ENCODE data around the gene PDE5A. TPM values are rescaled to one million over a fixed set of nuclear protein-coding genes. Genes with fewer than 3 reads are reported as not detected.

Gene PDE5A
- total RNA-seq, 1 donor from 2014 or later = 58.0 TPM

DNA sequence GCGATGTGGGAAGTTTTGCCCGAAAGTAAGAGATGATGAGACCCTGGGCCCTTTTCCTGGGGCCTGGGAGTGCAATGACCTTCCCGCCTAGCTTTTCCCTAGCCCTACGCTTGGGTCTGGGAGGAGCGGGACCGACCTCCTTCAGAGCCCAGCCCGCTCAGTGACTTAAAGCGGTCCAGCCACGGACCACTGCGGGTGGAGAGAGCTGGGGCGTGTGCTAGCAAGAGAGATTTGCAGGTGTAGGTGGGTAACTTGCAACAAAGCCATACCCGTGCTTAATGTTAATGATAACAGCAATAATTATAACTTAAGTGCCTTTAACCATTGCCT is 503 bp upstream of the PDE5A start:
- Histone ChIP-seq H3K4me1 (peaks cover 4% of the 10 kb centered on the region), H3K36me3 (no peaks in the 10 kb centered on the region), H3K27ac (peak overlapping the region; percentile 84), H3K27me3 (peaks cover 4% of the 10 kb centered on the region), H3K4me3 (peak overlapping the region; percentile 80), H3K9me3 (no peaks in the 10 kb centered on the region)
- DNase-seq (no peak), ATAC-seq (peak; percentile 40)
- intact Hi-C loops (cut with DNase I) = no loop called here
- TF ChIP-seq, protein P1, sequence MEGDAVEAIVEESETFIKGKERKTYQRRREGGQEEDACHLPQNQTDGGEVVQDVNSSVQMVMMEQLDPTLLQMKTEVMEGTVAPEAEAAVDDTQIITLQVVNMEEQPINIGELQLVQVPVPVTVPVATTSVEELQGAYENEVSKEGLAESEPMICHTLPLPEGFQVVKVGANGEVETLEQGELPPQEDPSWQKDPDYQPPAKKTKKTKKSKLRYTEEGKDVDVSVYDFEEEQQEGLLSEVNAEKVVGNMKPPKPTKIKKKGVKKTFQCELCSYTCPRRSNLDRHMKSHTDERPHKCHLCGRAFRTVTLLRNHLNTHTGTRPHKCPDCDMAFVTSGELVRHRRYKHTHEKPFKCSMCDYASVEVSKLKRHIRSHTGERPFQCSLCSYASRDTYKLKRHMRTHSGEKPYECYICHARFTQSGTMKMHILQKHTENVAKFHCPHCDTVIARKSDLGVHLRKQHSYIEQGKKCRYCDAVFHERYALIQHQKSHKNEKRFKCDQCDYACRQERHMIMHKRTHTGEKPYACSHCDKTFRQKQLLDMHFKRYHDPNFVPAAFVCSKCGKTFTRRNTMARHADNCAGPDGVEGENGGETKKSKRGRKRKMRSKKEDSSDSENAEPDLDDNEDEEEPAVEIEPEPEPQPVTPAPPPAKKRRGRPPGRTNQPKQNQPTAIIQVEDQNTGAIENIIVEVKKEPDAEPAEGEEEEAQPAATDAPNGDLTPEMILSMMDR (IDR thresholded peaks at IDR 0.05) = no peak

DNA sequence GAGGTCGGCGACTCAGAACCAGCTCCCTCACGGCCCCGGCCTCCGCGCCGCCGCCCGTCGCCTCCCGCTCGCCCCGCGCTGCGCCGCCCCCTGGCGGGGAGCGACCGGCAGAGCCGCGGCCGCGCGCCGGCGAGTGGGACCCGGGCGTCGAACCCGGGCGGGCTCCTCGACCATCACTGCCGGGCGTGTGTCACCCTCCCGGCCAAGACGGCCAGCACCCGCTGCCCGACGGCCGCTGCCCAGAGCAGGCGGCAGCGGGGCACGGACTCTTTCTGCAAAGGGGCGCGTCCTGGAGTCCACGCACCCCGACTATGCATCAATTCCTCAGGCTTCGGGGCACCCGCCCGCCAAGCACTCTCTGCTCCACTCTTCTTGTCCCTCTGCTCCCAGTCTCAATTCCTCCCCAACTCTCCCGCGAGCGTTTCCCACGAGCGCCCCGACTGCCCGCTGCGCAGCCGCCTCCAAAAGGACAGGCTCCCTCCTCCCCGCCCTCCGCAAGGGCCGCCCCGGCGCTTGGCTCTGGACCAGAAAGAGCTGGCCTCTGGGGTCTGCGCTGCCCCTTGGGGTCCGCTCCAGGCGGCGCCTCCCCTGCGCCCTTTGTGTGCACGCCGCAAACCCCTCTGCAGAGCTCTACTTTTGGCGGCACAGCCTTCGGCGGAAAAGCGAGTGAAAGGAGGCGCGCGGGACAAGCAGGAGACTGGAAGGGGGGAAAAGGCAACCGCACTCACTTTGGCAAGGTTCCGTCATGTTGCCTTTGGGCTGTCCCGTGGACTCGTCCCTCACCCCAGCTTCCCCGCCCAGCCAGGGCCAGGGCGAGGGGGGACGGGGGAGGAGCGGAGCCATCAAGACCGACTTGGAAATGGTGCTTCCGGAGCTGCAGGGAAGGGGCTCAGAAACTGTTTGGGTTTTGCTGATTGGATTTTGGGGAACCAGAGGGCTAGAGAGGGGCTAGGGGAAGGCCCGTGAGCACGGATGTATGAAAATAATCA is 1.0 kb downstream of the PDE5A start:
- ATAC-seq (peak; percentile 77), DNase-seq (peak; percentile 83)
- Histone ChIP-seq H3K4me3 (peak overlapping the region; percentile 80), H3K27me3 (peaks cover 4% of the 10 kb centered on the region), H3K4me1 (peaks cover 4% of the 10 kb centered on the region), H3K36me3 (no peaks in the 10 kb centered on the region), H3K27ac (peak overlapping the region; percentile 84), H3K9me3 (no peaks in the 10 kb centered on the region)
- TF ChIP-seq, protein P1 (IDR thresholded peaks at IDR 0.05) = peak; percentile 37
- intact Hi-C loops (cut with DNase I) = no loop called here

DNA sequence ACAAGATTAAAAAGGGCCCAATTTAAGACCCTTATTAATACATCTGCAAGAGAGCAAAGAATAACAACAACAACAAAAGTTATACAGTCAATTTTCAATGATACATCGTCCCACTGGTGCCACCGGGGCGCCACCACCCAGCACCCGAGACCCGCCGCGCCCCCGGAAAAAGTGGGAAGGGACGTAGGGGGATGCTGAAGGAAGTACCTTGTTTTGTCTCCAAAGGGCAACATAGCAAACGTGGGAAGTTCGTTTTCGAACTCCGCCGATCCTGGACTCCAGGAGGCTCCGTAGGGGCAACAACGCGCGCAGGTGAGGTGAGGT is 1.7 kb downstream of the PDE5A start:
- Histone ChIP-seq H3K9me3 (no peaks in the 10 kb centered on the region), H3K36me3 (no peaks in the 10 kb centered on the region), H3K27me3 (peaks cover 4% of the 10 kb centered on the region), H3K27ac (peak overlapping the region; percentile 84), H3K4me1 (peaks cover 4% of the 10 kb centered on the region), H3K4me3 (peak overlapping the region; percentile 80)
- no peak for ATAC-seq
- TF ChIP-seq, protein P1 (IDR thresholded peaks at IDR 0.05) = no peak
- intact Hi-C loops (cut with DNase I) = no loop called here
- no peak for DNase-seq

DNA sequence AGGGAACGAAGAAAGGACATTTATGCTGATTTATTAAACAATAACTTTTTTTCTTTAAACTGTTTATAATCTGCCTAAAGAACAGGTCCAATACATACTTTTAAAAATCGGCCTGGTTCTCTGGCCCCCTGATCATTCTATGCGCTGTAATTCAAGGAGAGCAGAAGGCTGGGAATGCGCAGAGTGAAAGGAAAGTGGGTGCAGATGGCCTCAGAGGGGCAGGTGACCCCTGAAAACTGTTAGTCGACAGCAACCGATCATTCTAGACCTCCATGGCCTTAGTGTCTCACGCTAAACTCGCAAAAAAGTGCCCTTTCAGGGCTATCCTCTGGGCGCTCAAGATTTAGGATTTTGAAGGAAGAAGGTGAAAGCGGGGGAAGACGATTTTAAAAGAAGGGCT is 2.2 kb downstream of the PDE5A start:
- peaks cover 4% of the 10 kb centered on the region for H3K27me3 ChIP-seq
- TF ChIP-seq, protein P1 (IDR thresholded peaks at IDR 0.05) = no peak
- ATAC-seq (no peak), DNase-seq (no peak)
- H3K36me3 ChIP-seq = no peaks in the 10 kb centered on the region
- H3K27ac ChIP-seq = peak overlapping the region; percentile 84
- H3K4me1 ChIP-seq = peaks cover 4% of the 10 kb centered on the region
- intact Hi-C loops (cut with DNase I) = no loop called here
- no peaks in the 10 kb centered on the region for H3K9me3 ChIP-seq
- peak overlapping the region; percentile 80 for H3K4me3 ChIP-seq

DNA sequence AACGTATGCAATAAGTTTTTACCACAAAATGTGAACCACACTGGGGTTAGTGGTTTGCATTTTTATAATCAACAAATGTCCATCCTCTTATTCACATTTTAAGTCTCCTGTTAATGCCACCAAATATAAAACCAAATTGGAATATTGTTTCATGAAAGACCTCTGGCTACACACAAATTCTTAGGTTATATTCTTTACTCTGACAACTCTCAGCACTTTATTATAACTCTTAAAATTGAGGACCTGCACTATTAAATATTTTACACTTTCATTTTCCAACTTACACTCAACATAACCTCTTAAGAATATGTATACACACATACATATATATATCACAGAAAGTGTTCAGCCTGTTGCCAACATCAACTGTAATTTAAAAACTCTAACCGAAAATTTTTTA is 2.8 kb downstream of the PDE5A start:
- Histone ChIP-seq H3K36me3 (no peaks in the 10 kb centered on the region), H3K27me3 (peaks cover 4% of the 10 kb centered on the region), H3K9me3 (no peaks in the 10 kb centered on the region), H3K27ac (no peak overlapping the region), H3K4me3 (peak overlapping the region; percentile 80), H3K4me1 (peaks cover 4% of the 10 kb centered on the region)
- ATAC-seq (no peak), DNase-seq (no peak)
- intact Hi-C loops (cut with DNase I) = no loop called here
- TF ChIP-seq, protein P1 (IDR thresholded peaks at IDR 0.05) = no peak
